ENCODE data around the gene PLEKHM2.

The PLEKHM2 gene

DNA sequence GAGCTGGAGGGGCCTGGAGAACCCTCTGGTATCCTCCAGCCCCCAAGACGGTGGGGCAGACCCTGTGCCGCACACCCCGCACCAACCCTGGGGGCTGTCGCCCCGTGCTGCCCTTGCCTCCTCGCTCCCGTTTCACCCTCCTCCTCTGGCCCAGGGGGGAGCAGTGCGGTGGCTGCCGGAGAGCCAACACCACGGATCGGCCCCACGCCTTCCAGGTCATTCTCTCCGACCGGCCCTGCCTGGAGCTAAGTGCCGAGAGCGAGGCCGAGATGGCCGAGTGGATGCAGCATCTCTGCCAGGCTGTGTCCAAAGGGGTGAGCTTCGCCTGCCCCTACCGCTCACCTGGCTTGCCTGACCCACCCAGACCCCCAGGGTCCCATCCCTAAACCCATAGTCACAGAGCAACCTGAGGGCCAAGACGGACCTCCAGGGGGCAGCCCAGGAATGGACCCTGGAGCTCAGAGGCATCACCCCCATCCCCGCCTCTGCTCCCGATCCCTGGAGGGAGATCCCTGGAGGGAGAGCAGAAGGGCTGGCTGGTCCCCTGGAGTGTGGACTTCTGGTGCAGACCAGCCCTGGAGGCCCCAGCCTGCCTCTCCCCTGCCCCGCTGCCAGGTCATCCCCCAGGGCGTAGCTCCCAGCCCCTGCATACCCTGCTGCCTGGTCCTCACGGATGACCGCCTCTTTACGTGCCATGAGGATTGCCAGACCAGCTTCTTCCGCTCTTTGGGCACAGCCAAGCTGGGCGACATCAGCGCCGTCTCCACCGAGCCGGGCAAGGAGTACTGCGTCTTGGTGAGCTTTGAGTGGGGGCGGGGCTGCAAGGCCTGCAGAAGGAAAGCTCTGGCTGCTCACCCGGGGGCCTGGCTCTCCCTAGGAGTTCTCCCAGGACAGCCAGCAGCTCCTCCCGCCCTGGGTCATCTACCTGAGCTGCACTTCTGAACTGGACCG is 47.9 kb downstream of the PLEKHM2 start:
- no peak for TF ChIP-seq CTCF (IDR thresholded peaks at IDR 0.05; ENCODE audit: low read depth, low read length)
- H3K4me3 ChIP-seq (ENCODE audit: low read depth, low read length), result no peak overlapping the region

DNA sequence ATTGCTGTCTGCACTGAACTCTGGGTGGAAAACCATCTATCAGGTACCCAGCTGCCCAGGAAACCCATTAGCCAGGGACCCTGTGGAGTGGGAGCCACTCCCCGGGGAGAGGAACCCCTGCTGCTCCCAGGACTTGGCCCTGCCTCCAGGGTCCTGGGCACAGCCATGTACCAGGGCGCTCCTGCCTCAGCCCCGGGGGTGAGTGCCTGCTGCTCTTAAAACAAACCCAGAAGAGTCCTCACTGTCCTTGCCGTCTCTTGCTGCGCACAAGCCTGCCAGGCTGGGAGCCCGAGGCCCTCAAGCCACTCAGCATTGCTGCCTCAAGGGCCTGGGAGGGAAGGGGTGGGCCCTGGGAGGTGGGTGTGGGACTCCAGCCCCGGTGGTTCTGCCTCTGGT is 48.6 kb downstream of the PLEKHM2 start:
- no peak for TF ChIP-seq CTCF (IDR thresholded peaks at IDR 0.05; ENCODE audit: low read depth, low read length)
- H3K4me3 ChIP-seq (ENCODE audit: low read depth, low read length), result no peak overlapping the region

GRCh38 chr1:15733218-15733725 is 49.2 kb downstream of the PLEKHM2 start:
- no peak overlapping the region for H3K4me3 ChIP-seq (ENCODE audit: low read depth, low read length)
- TF ChIP-seq CTCF (IDR thresholded peaks at IDR 0.05; ENCODE audit: low read depth, low read length), result no peak

DNA sequence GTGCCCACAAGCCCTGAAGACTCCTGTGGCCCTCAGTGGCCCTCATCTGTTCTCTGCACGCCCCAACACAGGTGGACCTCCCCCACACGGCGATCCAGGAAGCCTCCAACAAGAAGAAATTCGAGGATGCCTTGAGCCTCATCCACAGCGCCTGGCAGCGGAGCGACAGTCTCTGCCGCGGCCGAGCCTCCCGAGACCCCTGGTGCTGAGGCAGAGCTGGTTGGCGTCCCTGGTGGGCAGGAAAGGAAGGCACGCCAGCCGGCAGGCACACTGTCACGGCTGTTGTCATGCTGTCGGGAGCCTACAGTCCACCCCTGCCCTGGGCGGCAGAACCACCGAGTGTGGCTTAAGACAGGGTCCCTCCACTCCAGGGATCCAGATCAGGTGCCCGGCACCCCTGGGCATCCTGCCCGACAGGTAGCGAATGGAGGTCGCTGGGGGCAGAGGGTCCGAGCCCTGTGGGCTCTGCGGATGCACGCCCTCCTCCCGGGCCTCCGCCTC is 49.7 kb downstream of the PLEKHM2 start:
- no peak overlapping the region for H3K4me3 ChIP-seq (ENCODE audit: low read depth, low read length)
- no peak for TF ChIP-seq CTCF (IDR thresholded peaks at IDR 0.05; ENCODE audit: low read depth, low read length)

DNA sequence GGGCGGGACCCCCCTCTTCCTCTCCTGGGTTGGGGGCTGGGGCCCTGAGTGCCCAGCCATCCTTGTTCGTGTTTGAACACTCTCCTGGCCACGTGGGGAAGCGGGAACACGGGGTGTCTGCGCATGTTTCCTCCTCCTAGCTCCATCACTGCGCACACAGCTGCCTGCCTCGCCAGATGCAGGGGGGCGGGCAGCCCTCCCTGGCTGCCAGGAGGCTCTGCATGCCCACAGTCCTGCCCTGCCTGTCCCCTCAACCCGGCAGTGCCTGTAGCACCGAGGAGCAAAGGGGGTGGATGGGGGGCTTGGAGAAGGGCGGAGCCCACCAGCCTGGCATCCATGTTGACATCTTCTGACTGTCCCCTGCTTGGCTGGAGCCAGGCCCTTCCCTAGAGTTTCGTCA is 50.2 kb downstream of the PLEKHM2 start:
- no peak overlapping the region for H3K4me3 ChIP-seq (ENCODE audit: low read depth, low read length)
- no peak for TF ChIP-seq CTCF (IDR thresholded peaks at IDR 0.05; ENCODE audit: low read depth, low read length)

DNA sequence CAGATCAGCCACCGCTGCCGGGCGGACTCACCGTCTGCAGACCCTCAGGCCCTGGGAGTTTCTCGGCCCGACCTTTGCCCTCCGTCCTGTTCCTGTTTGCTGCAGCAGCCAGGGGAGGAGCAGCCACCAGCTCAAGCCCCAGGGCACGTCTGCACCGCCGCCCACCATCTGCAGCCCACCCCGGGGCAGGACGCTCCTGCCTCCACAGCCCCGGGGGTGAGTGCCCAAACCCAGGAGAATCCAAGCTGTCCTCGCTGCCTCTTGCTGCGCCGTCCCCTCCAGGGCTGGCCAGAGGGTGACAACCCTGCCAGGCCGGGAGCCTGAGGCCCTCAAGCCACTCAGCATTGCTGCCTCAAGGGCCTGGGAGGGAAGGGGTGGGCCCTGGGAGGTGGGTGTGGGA is 50.8 kb downstream of the PLEKHM2 start:
- TF ChIP-seq CTCF (IDR thresholded peaks at IDR 0.05; ENCODE audit: low read depth, low read length), result no peak
- H3K4me3 ChIP-seq (ENCODE audit: low read depth, low read length), result no peak overlapping the region
